HEK293 (cell line): Measurements from ENCODE around the gene C4orf50.

ENCODE experiments used
- CTCF ChIA-PET: fragments of 350-600 bp; formaldehyde crosslinking; extraction: SDS; loops from one replicate; lab custom pipeline; 2021; ENCODE audit warnings: antibody characterized with exemption; lab: Yijun Ruan, JAX
- POLR2A ChIA-PET: fragments of 300-600 bp; formaldehyde crosslinking; extraction: SDS; loops from one replicate; lab custom pipeline; 2020; ENCODE audit warnings: antibody characterized with exemption, inconsistent platforms; lab: Yijun Ruan, JAX
- H3K27ac ChIP-seq: fragments of 200-500 bp; sonication (Bioruptor generic); 2 replicates; pipeline ENCODE4 v1.5.1; 2014; ENCODE audit warnings: low read depth, low read length, control low read depth, inconsistent platforms; ENCODE audit errors: extremely low read depth
- H3K36me3 ChIP-seq, 2 experiments: fragments of 200-500 bp in 1 of 2; sonication (Bioruptor generic) in 1 of 2; 1 replicate in 1 of 2; 2 replicates in 1 of 2; pipeline ENCODE4 v1.5.1; 2014 to 2017; ENCODE audit warnings: inconsistent platforms in 2 of 2, low read length in 2 of 2; ENCODE audit not compliant: control insufficient read depth in 2 of 2, insufficient read depth in 1 of 2
- H3K4me1 ChIP-seq: fragments of 200-500 bp; sonication (Bioruptor generic); 2 replicates; pipeline ENCODE4 v1.5.1; 2014; ENCODE audit warnings: mild to moderate bottlenecking, low read length, inconsistent platforms; ENCODE audit not compliant: control insufficient read depth, insufficient read depth
- H3K4me3 ChIP-seq: 2 replicates; pipeline ENCODE4 v1.5.1; 2011; ENCODE audit warnings: low read depth, mild to moderate bottlenecking, control low read depth, low read length, moderate library complexity
- H3K9me3 ChIP-seq: fragments of 200-500 bp; sonication (Bioruptor generic); 2 replicates; pipeline ENCODE4 v1.5.1; 2014; ENCODE audit warnings: low read depth, low read length, inconsistent platforms; ENCODE audit not compliant: control insufficient read depth, insufficient read depth
- KLF1 ChIP-seq: fragments of 450-650 bp; formaldehyde crosslinking; IDR thresholded peaks from 2 replicates; pipeline ENCODE4 v1.5.1; 2016; ENCODE audit warnings: missing biosample characterization, missing genetic modification characterization
- SALL2 ChIP-seq: fragments of 450-650 bp; formaldehyde crosslinking; IDR thresholded peaks from 2 replicates; pipeline ENCODE4 v1.5.0; 2017; ENCODE audit warnings: missing biosample characterization, mild to moderate bottlenecking, missing genetic modification characterization, borderline replicate concordance
- SP3 ChIP-seq: fragments of 450-650 bp; formaldehyde crosslinking; IDR thresholded peaks from 2 replicates; pipeline ENCODE4 v1.5.1; 2016; ENCODE audit warnings: missing biosample characterization, missing genetic modification characterization
- ZBTB1 ChIP-seq: fragments of 450-650 bp; formaldehyde crosslinking; IDR thresholded peaks from 2 replicates; pipeline ENCODE4 v1.5.1; 2016; ENCODE audit warnings: missing biosample characterization, missing genetic modification characterization
- ZFP69B ChIP-seq: fragments of 450-650 bp; formaldehyde crosslinking; IDR thresholded peaks from 2 replicates; pipeline ENCODE4 v1.5.1; 2016; ENCODE audit warnings: missing biosample characterization, missing genetic modification characterization
- ZNF10 ChIP-seq: fragments of 450-650 bp; formaldehyde crosslinking; IDR thresholded peaks from 2 replicates; pipeline ENCODE4 v1.5.1; 2017; ENCODE audit warnings: missing biosample characterization, missing genetic modification characterization
- ZNF140 ChIP-seq: fragments of 450-650 bp; formaldehyde crosslinking; IDR thresholded peaks from 2 replicates; pipeline ENCODE4 v1.5.1; 2016; ENCODE audit warnings: missing biosample characterization, missing genetic modification characterization
- ZNF266 ChIP-seq: fragments of 450-650 bp; formaldehyde crosslinking; IDR thresholded peaks from 2 replicates; pipeline ENCODE4 v1.5.1; 2016; ENCODE audit warnings: missing biosample characterization, missing genetic modification characterization, low read depth
- ZNF292 ChIP-seq: fragments of 450-650 bp; formaldehyde crosslinking; IDR thresholded peaks from 2 replicates; pipeline ENCODE4 v1.5.1; 2016; ENCODE audit warnings: low read depth, missing biosample characterization, missing genetic modification characterization, borderline replicate concordance
- ZNF324 ChIP-seq: fragments of 450-650 bp; formaldehyde crosslinking; IDR thresholded peaks from 2 replicates; pipeline ENCODE4 v1.5.1; 2016; ENCODE audit warnings: missing biosample characterization, missing genetic modification characterization
- ZNF354C ChIP-seq: fragments of 450-650 bp; formaldehyde crosslinking; IDR thresholded peaks from 2 replicates; pipeline ENCODE4 v1.5.1; 2016; ENCODE audit warnings: missing biosample characterization, missing genetic modification characterization, low read depth, borderline replicate concordance
- ZNF623 ChIP-seq: fragments of 450-650 bp; formaldehyde crosslinking; IDR thresholded peaks from 2 replicates; pipeline ENCODE4 v1.5.1; 2016; ENCODE audit warnings: missing biosample characterization, missing genetic modification characterization
- ZNF629 ChIP-seq: fragments of 450-650 bp; formaldehyde crosslinking; IDR thresholded peaks from 2 replicates; pipeline ENCODE4 v1.5.1; 2017; ENCODE audit warnings: missing biosample characterization, missing genetic modification characterization
- ZNF701 ChIP-seq: fragments of 450-650 bp; formaldehyde crosslinking; IDR thresholded peaks from 2 replicates; pipeline ENCODE4 v1.5.1; 2016; ENCODE audit warnings: missing biosample characterization, missing genetic modification characterization
- ZNF791 ChIP-seq: fragments of 450-650 bp; formaldehyde crosslinking; IDR thresholded peaks from 2 replicates; pipeline ENCODE4 v1.5.1; 2016; ENCODE audit warnings: missing biosample characterization, missing genetic modification characterization
- TF ChIP-seq, protein P1 (sequence below): fragments of 450-650 bp; formaldehyde crosslinking; IDR thresholded peaks from 2 replicates; pipeline ENCODE4 v1.5.1; 2017; ENCODE audit warnings: missing biosample characterization, missing genetic modification characterization
- TF ChIP-seq, protein P2 (sequence below): fragments of 450-650 bp; formaldehyde crosslinking; IDR thresholded peaks from 2 replicates; pipeline ENCODE4 v1.5.1; 2016; ENCODE audit warnings: missing biosample characterization, missing genetic modification characterization, low read depth
- TF ChIP-seq, protein P3 (sequence below): fragments of 450-650 bp; formaldehyde crosslinking; IDR thresholded peaks from 2 replicates; pipeline ENCODE4 v1.5.1; 2017; ENCODE audit warnings: missing biosample characterization, missing genetic modification characterization
- TF ChIP-seq, protein P4 (sequence below): fragments of 450-650 bp; formaldehyde crosslinking; IDR thresholded peaks from 2 replicates; pipeline ENCODE4 v1.5.1; 2016; ENCODE audit warnings: missing biosample characterization, missing genetic modification characterization, borderline replicate concordance

Gene C4orf50

DNA sequence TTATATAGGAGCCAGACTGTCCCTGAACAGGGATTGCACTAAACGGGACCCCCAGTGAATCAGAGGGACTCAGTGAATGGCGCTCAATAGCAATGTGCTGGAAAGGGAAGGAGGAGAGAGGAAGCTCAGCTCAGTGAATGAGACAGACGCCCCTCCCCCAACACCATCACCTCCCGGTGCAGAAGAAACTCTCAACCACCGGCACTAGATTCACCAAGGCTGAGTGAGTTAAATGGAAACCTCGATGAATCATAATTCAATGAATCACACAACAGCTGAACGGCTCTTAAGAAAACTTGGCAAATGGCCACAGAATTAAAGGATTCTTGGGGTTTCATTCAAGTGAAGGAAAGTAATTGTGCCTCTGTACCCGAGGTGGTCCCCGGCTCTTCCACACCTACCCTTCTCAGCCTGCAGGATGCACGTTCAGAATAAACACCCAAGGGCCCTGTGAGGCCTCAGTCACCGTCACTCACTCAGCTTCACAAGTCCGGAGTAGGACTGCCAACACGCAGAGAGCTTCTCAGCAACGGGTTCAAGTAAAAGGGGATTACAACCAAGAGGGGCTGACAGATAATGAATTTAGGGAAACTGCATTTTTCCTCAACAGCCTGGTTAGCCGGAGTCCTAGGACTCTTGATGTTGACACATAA lies 154.6 kb downstream of the C4orf50 start:
- Histone ChIP-seq H3K4me1 (no peaks in the 10 kb centered on the region), H3K36me3 (no peaks in the 10 kb centered on the region), H3K27ac (no peak overlapping the region), H3K9me3 (no peaks in the 10 kb centered on the region), H3K4me3 (no peak overlapping the region)
- no peak for TF ChIP-seq ZNF324 (tag by site-specific recombination)
- POLR2A ChIA-PET, result no interaction called here
- CTCF ChIA-PET, result no interaction called here

DNA sequence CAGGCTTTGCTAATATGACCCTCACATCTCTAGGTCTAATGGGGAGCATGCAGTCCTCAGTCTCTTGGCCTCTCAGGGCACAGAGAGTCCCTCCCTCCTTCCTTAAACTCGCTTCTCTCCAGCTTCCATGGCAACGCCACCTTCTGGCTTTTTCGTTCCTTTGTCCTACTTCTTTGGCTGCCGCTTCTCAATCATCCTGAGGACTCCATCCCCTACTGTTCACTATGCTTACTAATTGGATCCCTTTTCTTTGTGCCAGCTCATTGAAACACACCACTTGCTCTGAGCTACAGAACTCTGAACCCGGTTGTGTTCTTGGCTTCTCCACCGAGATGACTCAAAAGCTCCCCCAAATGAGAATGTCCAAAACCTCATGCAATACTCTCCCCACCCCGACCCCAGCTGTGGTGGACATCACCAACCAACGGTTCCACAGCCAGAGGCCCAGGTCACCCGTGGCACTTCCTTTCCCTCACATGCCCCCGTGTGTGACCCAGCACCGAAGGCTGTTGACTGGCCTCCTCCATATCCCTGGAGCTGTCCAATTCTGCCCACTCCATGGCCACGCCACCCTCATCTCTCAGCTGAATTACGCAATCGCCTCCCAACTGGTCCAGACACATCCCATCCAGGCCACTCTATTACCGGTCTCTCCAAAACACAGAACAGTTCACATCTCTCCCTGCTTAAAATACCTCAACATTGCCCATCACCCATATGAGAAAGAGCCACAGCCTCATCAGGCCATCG lies 160.0 kb downstream of the C4orf50 start:
- TF ChIP-seq ZNF10 (tag by site-specific recombination), result no peak
- TF ChIP-seq ZNF354C, result no peak
- TF ChIP-seq ZBTB1, result no peak
- no peak for TF ChIP-seq SALL2 (tag by site-specific recombination)
- no peak for TF ChIP-seq ZNF629 (tag by site-specific recombination)
- TF ChIP-seq ZNF140, result no peak
- no peak for TF ChIP-seq ZNF701 (tag by site-specific recombination)
- no peak for TF ChIP-seq ZNF623 (tag by site-specific recombination)
- TF ChIP-seq ZFP69B, result no peak
- TF ChIP-seq ZNF292 (tag by site-specific recombination), result no peak
- TF ChIP-seq, protein P1, sequence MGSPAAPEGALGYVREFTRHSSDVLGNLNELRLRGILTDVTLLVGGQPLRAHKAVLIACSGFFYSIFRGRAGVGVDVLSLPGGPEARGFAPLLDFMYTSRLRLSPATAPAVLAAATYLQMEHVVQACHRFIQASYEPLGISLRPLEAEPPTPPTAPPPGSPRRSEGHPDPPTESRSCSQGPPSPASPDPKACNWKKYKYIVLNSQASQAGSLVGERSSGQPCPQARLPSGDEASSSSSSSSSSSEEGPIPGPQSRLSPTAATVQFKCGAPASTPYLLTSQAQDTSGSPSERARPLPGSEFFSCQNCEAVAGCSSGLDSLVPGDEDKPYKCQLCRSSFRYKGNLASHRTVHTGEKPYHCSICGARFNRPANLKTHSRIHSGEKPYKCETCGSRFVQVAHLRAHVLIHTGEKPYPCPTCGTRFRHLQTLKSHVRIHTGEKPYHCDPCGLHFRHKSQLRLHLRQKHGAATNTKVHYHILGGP (tag by site-specific recombination), result no peak
- no peaks in the 10 kb centered on the region for H3K36me3 ChIP-seq
- POLR2A ChIA-PET, result interaction anchor here (0.6 kb wide), 1 partner anchor 14 kb away, joined by 6 read pairs; no protein-coding TSS in a partner anchor
- no peaks in the 10 kb centered on the region for H3K4me1 ChIP-seq
- CTCF ChIA-PET, result interaction anchor here (0.6 kb wide), 2 partner anchors 11 to 48 kb away, joined by 3 read pairs; no protein-coding TSS in a partner anchor
- H3K9me3 ChIP-seq, result no peaks in the 10 kb centered on the region
- no peak overlapping the region for H3K27ac ChIP-seq
- H3K4me3 ChIP-seq, result no peak overlapping the region

DNA sequence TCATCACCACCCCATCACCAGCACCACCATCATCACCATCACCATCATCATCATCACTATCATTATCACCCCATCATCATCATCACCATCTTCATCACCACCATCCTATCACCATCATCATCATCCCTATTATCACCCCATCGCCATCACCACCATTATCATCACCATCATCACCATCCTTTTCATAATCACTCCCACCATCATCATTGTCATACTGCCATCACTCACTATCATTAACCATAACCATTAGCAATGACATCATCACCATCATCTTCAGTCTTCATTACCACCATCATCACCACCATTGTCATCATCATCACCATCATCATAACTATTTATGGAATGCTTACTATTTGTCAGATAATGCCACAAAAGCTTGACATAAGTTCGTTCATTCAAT lies 161.0 kb downstream of the C4orf50 start:
- H3K4me3 ChIP-seq, result no peak overlapping the region
- no peaks in the 10 kb centered on the region for H3K9me3 ChIP-seq
- no peak overlapping the region for H3K27ac ChIP-seq
- POLR2A ChIA-PET, result interaction anchor here (0.6 kb wide), 1 partner anchor 13 kb away, joined by 6 read pairs; no protein-coding TSS in a partner anchor
- H3K36me3 ChIP-seq, result no peaks in the 10 kb centered on the region
- CTCF ChIA-PET, result no interaction called here
- no peaks in the 10 kb centered on the region for H3K4me1 ChIP-seq
- TF ChIP-seq, protein P2, sequence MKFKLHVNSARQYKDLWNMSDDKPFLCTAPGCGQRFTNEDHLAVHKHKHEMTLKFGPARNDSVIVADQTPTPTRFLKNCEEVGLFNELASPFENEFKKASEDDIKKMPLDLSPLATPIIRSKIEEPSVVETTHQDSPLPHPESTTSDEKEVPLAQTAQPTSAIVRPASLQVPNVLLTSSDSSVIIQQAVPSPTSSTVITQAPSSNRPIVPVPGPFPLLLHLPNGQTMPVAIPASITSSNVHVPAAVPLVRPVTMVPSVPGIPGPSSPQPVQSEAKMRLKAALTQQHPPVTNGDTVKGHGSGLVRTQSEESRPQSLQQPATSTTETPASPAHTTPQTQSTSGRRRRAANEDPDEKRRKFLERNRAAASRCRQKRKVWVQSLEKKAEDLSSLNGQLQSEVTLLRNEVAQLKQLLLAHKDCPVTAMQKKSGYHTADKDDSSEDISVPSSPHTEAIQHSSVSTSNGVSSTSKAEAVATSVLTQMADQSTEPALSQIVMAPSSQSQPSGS (tag by site-specific recombination), result peak; percentile 92
- 0 out of 2 replicates have a peak, but pooled peaks have one; percentile 17 for TF ChIP-seq ZNF266 (tag by site-specific recombination)
- TF ChIP-seq KLF1 (tag by site-specific recombination), result 0 out of 2 replicates have a peak, but pooled peaks have one; percentile 11
- TF ChIP-seq SP3 (tag by site-specific recombination), result no peak
- TF ChIP-seq, protein P3, sequence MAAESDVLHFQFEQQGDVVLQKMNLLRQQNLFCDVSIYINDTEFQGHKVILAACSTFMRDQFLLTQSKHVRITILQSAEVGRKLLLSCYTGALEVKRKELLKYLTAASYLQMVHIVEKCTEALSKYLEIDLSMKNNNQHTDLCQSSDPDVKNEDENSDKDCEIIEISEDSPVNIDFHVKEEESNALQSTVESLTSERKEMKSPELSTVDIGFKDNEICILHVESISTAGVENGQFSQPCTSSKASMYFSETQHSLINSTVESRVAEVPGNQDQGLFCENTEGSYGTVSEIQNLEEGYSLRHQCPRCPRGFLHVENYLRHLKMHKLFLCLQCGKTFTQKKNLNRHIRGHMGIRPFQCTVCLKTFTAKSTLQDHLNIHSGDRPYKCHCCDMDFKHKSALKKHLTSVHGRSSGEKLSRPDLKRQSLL (tag by site-specific recombination), result no peak
- TF ChIP-seq, protein P4, sequence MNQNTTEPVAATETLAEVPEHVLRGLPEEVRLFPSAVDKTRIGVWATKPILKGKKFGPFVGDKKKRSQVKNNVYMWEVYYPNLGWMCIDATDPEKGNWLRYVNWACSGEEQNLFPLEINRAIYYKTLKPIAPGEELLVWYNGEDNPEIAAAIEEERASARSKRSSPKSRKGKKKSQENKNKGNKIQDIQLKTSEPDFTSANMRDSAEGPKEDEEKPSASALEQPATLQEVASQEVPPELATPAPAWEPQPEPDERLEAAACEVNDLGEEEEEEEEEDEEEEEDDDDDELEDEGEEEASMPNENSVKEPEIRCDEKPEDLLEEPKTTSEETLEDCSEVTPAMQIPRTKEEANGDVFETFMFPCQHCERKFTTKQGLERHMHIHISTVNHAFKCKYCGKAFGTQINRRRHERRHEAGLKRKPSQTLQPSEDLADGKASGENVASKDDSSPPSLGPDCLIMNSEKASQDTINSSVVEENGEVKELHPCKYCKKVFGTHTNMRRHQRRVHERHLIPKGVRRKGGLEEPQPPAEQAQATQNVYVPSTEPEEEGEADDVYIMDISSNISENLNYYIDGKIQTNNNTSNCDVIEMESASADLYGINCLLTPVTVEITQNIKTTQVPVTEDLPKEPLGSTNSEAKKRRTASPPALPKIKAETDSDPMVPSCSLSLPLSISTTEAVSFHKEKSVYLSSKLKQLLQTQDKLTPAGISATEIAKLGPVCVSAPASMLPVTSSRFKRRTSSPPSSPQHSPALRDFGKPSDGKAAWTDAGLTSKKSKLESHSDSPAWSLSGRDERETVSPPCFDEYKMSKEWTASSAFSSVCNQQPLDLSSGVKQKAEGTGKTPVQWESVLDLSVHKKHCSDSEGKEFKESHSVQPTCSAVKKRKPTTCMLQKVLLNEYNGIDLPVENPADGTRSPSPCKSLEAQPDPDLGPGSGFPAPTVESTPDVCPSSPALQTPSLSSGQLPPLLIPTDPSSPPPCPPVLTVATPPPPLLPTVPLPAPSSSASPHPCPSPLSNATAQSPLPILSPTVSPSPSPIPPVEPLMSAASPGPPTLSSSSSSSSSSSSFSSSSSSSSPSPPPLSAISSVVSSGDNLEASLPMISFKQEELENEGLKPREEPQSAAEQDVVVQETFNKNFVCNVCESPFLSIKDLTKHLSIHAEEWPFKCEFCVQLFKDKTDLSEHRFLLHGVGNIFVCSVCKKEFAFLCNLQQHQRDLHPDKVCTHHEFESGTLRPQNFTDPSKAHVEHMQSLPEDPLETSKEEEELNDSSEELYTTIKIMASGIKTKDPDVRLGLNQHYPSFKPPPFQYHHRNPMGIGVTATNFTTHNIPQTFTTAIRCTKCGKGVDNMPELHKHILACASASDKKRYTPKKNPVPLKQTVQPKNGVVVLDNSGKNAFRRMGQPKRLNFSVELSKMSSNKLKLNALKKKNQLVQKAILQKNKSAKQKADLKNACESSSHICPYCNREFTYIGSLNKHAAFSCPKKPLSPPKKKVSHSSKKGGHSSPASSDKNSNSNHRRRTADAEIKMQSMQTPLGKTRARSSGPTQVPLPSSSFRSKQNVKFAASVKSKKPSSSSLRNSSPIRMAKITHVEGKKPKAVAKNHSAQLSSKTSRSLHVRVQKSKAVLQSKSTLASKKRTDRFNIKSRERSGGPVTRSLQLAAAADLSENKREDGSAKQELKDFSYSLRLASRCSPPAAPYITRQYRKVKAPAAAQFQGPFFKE (tag by site-specific recombination), result no peak
- TF ChIP-seq ZNF791 (tag by site-specific recombination), result 0 out of 2 replicates have a peak, but pooled peaks have one; percentile 13
